AG09309 (cell line): ENCODE measurements around the gene ZFAND3.

Experiments
- DNase-seq: peaks from one replicate; pipeline ENCODE4 v3.0.0-alpha.2; 2010; ENCODE audit warnings: low read depth
- H3K4me3 ChIP-seq: 2 replicates; pipeline ENCODE4 v1.5.1; 2011; ENCODE audit warnings: mild to moderate bottlenecking, low read depth, low read length, moderate library complexity; ENCODE audit not compliant: control insufficient read depth
- CTCF ChIP-seq: IDR thresholded peaks from 2 replicates; pipeline ENCODE4 v1.5.1; 2011; ENCODE audit warnings: mild to moderate bottlenecking, low read depth, low read length, inconsistent platforms; ENCODE audit not compliant: insufficient read depth, control insufficient read depth; ENCODE audit errors: missing control alignments

The ZFAND3 gene

GRCh38 chr6:38153076-38153797, 333.7 kb downstream of the ZFAND3 start:
- TF ChIP-seq CTCF = no peak
- H3K4me3 ChIP-seq = no peak overlapping the region
- DNase-seq = no peak

GRCh38 chr6:38153798-38154345, 334.3 kb downstream of the ZFAND3 start:
- no peak overlapping the region for H3K4me3 ChIP-seq
- TF ChIP-seq CTCF = no peak
- no peak for DNase-seq

GRCh38 chr6:38154731-38155130, 335.2 kb downstream of the ZFAND3 start:
- TF ChIP-seq CTCF = no peak
- DNase-seq = no peak
- H3K4me3 ChIP-seq = no peak overlapping the region

GRCh38 chr6:38155144-38155543, 335.6 kb downstream of the ZFAND3 start:
- no peak for DNase-seq
- no peak overlapping the region for H3K4me3 ChIP-seq
- no peak for TF ChIP-seq CTCF

GRCh38 chr6:38155621-38156204, 336.2 kb downstream of the ZFAND3 start:
- no peak overlapping the region for H3K4me3 ChIP-seq
- TF ChIP-seq CTCF = no peak
- no peak for DNase-seq

- DNase-seq = no peak
- no peak for TF ChIP-seq CTCF
- no peak overlapping the region for H3K4me3 ChIP-seq
Observed at GRCh38 chr6:38156818-38157565, 337.5 kb downstream of the ZFAND3 start.
